ENCODE results near the gene MOB1A.
"Not testable (repeated sequence)": the region's sequence is repeated elsewhere in the genome, so short reads cannot be mapped to it uniquely, and the experiment has no call there.

MOB1A gene

DNA sequence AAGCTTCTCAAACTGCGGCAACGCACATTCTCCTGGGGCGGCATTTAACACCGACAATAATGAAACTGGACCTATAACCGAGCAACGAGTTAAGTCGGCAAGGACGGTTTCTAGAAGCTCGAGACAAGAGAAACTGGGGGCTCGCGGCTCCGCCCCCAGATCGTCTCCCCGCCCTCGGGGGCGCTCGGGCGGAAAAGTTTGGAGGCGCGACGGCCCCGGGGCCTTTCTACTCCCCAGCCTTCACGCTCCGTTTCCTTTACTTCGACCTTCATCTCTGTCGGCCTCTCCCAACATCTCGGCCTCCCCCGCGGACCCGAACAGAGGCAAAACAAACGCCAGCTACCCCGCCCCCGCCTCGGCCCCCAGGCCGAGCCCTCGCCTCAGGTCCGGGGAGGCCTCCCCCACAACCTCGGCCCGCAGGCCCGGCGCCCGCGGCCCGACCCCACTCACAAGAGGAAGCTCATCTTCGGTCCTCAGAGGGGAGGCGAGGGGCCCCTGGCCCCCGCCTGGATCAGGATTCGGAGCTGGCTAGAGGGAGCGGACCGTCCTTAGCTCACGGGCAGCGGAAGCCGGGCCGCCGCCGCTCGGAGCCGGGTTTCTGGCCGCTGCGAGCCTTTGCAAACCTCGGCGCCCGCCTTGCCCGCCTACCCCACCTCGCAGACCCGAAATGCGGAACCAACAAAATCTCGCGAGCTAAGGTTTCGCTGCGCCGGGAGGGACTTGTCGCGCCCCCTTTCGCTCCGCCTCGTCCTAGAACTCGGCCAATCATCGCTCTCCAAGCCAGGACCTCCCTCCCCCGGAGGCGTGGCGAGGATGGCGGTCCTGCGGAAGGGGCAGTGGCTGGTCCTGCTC lies at the start of gene MOB1A:
Gene MOB1A, minus strand, starts transcription at position 669 of the 852 bp plus-strand sequence. Its CDS starts 205 bp downstream, at position 464.
- DNase-seq (ENCODE audit: low read depth, low spot score) = peak; percentile 88

DNA sequence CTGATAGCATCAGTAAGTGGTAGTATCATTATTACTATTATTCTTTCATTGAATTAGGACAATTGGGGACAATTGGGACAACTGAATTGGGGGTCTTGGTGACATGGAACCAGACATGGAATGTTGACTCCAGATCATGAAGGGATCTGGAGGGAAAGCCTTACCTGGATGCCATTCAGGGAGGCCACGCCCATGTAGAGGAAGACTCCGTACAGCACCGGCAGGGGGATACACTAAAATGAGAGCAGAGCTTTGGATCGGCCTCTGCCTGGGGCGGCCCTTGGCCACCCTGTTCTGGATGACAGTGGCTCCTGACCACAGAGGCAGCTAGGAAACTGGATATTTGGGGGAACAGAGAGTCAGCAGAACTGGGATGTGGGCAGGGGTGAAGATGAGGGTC lies 49.0 kb upstream of the MOB1A start:
- no peak for DNase-seq (ENCODE audit: low read depth, low spot score)

DNA sequence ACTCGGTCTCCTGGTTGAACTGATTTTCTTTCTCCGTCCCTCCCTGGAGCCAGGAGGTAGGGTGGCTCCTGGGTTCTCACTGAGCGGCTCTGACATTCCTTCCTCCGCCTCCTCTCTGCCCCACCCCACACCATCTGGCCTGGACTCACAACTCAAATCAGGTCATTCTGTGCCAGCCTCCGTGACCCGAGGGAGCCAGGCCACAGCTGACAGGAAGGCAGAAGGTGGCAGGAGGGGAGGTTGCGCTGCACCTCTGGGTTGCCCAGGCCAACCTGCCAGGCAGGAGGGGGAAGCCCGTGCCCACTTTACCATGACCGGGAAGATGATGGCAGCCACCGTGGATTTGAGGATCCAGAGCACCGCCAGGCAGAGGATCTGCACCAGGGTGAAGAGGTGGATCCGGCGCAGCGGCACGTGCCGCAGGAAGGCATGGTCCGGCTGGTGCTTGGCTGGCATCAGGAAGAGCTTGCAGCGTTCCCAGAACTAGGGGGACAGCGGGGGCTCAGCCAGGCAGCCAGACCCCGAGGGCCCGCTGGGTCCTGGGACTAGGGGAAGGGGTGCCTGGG lies 48.1 kb upstream of the MOB1A start:
- no peak for DNase-seq (ENCODE audit: low read depth, low spot score)

DNA sequence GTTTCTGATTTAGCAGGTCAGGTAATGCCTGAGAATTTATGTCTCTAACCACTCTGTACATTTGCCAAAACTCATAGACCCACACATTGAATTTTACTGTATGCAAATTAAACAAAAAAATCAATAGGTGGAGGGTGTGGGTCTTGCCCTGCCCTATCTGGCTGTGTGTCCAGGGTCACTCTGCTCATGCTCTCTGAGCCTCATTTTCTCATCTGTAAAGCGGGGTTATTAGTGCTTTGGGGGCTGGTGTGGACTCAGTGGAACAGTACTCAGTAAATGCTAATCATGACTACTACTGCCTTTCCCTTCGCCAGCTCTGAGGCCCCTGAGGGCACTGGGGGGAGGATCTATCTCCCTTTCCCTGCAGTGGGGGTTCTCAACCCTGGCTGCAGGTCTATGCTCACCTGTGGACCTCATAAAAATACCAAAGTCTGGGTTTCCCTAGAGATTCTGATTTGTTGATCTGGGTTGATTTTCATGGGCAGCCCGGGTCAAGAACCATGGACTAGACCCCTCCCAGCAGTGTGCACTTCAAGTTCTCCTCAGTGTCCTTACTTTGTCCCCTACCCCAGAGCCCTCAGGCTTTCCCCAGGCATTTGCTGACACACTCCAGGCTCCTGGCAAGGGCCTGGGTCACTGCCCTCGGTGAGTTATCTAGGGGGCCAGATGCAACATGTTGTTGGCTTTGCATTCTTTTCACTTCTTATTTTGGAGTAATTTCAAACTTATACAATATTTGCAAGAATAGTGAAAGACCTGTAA lies 47.2 kb upstream of the MOB1A start:
- DNase-seq (ENCODE audit: low read depth, low spot score) = no peak

DNA sequence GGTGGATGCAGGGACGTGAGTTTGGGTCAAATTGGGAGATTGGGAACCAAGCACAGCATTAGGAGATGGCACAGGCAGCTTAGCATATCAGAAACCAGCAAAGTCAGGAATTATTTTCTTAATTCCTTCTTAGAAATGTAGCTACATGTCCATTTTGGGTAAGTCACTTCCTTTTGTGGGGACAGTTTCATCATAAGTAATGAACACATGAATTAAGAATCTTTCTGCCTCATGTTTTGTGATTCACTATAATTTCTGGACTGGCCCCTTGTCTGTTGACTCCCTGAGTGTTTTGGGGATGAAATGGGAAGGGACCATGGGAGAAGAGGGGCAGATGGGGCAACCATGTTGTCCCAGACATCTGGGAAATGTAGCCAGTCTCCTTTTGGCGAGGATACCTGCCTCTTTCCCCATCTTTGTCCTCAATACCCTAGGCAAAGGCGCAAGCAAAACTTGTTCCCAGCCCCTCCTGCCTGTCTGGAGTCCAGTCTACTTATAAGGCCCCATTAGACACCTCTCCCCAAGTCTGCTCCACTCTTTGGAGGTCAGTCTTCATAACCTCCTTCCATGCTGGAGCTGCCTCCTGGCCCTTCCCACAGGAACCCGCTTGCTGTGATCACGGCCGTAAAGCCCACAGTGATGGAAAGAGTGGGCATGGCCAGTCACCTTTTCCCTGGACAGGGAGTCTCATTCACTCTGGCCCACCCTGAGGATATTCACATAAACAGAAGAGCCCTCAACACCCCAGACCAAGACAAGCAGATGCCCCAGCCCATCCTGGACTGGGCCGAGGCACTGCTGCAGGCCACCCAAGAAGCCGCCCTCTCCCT lies 45.5 kb upstream of the MOB1A start:
- no peak for DNase-seq (ENCODE audit: low read depth, low spot score)

DNA sequence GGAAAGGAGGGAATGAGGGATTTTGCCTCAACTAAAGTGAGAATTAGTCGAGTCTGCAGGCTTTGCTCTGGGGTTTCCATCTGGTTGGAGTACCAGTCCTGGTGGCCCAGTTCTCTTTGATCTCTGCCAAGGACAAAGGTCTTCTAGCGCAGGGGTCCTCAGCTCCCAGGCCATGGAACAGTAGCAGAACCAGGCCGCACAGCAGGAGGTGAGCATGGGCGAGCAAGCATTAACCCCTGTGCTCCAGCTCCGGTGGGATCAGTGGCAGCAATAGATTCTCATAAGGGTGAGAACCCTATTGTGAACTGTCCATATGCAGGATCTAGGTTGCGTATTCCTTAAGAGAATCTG lies 43.6 kb upstream of the MOB1A start:
- no peak for DNase-seq (ENCODE audit: low read depth, low spot score)

DNA sequence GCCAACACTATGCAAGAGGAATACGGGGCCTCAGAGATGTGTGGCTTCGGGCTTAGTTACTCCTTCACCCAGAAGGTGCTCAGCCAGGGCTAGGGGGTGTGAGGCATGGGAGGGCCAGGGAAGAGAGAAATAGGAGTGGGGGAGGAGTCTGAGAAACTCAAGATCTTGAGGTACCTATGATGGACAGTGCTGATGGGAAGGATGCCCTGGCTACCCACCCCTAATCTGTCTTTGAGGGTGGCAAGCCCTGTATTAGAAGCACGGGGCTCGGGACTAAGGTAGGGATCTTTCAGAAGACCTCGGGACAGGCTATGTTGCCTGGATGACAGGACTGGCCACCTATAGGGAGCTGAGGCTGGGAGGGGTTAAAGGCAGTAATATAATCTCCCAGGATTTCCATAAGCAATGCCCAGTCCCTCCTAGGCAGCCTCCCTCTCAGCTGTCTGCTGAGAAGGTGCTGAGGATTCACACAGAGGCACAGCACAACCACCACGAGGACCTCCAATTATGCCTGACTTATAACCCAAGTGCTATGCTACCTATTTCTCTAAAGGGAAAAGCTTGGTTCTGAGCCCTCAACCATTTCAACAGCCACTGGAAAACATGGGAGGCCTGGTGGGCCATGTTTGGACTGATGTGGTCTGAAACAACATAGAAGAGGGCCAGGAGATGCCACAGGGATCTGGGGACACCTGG lies 43.1 kb upstream of the MOB1A start:
- no peak for DNase-seq (ENCODE audit: low read depth, low spot score)

DNA sequence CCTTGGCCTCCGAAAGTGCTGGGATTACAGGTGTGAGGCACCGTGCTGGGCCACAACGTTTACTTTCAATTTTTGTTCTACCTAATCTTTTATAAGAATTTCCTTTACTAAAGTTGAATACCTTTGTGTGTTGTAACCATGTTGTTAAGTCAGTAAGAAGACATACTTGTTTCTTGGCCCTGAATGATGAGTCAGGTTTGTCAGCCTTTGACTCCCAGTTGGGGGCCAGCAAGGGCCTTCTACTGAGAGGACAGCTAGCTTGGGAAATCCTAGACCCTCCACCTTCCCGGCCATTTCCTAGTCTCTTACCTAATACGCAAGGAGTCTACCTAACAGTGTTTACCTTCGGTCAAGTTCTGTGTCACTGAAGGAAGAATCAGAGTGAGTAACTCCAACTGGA lies 42.4 kb upstream of the MOB1A start:
- DNase-seq (ENCODE audit: low read depth, low spot score) = no peak

DNA sequence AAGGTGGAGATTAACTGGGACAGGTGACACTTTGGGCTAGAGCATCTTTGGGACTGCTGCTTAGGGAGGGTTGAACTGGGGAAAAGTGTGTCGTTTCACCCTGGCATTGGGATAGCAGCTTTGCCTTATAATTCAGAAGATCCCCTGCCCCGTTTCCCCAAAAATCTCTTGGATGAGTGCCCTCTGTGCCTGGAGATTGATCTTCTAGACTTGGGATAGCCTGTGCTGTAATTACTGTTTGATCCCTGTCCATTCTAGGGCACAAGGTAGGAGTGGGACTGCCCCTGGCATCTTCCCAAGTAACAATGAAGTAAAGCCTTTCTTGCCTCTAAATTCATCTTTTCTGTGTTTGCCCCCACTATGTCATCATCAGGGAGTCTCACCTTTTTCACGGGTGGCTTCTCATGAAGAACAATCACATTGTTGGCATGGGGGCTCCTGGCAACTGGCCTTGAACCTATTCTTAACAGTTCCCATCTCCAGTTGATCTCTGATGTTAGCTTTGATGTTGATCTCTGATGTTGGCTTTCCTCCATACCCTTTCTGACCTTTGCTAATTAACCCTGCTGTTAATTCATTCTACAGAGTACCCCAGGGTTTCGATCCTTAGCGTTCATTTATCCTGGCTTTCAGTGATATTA lies 41.3 kb upstream of the MOB1A start:
- no peak for DNase-seq (ENCODE audit: low read depth, low spot score)

DNA sequence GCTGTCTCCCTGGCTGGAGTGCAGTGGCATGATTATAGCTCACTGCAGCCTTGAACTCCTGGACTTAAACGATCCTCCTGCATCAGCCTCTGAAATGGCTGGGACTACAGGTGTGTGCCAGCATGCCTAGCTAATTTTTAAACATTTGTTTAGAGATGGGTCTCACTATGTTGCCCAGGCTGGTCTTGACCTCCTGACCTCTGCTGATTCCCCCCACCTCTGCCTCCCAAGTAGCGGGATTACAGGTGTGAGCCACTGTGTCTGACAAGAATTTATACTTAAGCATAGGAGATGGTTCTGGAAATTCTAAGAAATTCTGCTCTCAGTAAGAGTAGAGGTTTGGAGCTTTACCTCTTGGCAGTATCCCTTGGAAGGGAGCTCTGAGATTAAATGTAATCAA lies 38.0 kb upstream of the MOB1A start:
- no peak for DNase-seq (ENCODE audit: low read depth, low spot score)

DNA sequence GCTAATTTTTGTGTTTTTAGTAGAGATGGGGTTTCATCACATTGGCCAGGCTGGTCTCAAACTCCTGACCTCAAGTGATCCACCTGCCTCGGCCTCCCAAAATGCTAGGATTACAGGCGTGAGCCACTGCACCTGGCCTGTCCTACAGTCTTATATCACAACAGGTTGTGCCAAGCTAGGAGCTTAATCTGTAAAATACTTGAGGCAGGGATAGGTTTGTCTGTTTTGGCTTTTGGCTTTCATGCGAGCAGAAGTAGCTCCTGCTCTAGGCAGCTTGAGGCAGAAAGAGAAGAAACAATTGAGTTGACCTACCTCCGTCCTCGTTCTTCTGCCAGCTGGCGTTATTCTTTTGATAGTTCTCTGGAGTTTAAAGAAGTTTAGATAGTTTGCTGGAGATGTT lies 37.1 kb upstream of the MOB1A start:
- DNase-seq (ENCODE audit: low read depth, low spot score) = not testable (repeated sequence)

DNA sequence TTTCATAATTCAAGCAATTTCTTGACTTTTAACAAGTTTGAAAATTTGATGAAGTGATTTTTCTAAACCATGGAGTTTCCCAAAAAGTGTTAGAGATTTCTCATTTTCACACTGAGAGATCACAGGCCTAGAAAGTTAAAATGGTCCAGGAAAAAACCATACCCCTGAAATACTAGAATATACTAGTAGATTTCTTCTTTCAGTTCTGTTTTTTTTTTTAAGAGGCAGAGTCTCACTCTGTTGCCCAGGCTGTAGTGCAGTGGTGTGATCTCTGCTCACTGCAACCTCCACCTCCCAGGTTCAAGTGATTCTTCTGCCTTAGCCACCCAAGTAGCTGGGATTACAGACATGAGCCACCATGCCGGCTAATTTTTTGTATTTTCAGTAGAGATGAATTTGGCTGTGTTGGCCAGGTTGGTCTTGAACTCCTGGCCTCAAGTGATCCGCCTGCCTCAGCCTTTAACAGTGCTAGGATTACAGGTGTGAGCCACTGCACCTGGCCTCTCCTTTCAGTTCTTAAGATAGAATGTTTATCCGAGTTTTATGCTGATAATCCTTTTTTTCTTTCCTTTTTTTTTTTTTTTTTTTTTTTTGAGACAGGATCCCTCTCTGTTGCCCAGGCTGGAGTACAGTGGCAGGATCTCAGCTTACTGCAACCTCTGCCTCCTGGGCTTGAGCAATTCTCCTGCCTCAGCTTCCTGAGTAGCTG lies 34.2 kb upstream of the MOB1A start:
- DNase-seq (ENCODE audit: low read depth, low spot score) = no peak

DNA sequence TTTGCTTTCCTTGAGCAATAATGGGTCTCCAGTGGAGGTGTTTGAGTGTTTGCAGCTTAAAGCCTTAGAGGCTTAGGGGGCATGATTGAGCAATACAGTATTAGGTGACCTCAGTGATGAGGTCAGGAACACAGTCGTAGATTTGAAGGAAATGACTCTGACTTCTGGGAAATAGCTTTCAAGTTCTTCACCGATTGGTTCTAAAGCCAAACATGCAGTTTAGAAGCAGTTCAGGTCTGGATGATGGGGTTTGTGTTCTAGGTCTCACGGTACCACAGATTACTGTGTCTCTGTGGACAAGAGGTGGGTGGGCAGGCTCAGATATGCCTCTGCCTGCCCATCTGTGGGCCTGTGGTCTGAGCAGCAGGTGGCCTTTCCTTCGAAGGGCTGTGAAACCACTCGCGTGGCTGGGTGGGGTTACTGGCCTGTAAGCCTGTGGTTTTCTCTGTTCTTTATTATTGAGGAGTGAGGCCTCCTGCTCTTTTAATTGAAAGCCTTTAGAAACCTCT lies 27.6 kb upstream of the MOB1A start:
- no peak for DNase-seq (ENCODE audit: low read depth, low spot score)

DNA sequence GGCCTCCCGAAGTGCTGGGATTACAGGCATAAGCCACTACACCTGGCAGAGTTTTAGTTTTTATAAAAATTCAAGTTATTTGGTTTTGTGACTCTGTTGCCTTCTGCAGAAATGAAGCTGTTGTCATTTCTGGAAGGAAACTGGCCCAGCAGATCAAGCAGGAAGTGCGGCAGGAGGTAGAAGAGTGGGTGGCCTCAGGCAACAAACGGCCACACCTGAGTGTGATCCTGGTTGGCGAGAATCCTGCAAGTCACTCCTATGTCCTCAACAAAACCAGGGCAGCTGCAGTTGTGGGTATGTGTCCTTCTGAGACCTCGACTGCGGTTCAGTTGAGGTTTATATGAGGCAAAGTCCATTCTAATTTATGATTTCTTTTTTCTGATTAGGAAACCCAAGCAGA lies 26.9 kb upstream of the MOB1A start:
- DNase-seq (ENCODE audit: low read depth, low spot score) = no peak

DNA sequence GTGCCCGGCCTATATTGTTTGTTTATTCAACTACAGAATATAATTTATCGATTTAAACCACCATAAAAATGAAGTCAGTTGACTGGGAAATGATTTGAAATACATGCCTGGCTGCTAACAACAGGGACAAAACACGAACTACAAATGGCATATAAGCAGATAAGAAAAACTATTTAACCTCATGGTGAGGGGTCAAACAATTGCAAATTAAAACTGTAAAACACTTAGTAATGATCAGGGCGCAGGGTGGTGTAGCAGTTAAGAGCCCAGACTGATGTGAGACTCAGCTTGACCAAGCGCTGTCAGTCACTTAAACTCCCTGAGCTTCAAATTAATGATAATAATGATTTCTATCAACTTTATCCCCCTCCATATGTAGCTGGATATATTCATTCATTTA lies 26.4 kb upstream of the MOB1A start:
- DNase-seq (ENCODE audit: low read depth, low spot score) = no peak

DNA sequence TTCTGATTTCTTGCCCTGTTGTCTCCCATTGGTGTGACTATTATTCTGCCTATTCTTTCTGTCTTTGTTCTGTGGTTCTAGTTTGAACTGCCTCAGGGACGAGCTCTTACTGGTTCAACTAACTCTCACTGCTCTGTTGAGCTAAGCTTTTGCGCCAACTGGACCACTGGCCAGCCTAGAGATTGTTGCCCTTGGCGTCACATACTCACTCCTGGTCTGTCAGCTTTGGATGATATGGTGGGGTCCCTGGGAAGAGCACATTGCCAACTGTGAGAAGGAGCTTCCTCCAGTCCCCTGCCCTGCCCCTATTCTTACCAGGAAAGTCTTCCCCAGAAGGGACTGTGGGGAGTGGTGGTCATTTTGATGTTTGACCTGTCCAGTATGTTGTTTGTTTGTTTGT lies 25.8 kb upstream of the MOB1A start:
- DNase-seq (ENCODE audit: low read depth, low spot score) = no peak

DNA sequence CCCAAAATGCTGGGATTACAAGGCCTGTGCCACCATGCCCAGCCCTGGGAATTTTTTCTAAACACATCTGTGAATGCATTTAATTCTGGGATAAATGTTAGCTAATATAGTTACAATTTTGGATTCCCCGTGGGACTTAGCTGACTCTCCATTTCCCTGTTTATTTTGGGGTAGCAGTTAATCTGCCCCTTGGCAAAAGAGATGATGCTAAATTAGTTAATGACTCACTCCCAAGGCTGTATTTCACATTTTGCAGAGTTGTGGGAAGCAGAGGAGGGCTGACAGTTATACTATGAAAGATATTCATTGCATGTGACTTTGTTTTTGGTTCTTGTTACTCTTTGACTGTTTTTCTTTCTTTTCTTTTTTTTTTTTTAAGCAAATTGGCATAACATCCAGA lies 22.9 kb upstream of the MOB1A start:
- no peak for DNase-seq (ENCODE audit: low read depth, low spot score)

DNA sequence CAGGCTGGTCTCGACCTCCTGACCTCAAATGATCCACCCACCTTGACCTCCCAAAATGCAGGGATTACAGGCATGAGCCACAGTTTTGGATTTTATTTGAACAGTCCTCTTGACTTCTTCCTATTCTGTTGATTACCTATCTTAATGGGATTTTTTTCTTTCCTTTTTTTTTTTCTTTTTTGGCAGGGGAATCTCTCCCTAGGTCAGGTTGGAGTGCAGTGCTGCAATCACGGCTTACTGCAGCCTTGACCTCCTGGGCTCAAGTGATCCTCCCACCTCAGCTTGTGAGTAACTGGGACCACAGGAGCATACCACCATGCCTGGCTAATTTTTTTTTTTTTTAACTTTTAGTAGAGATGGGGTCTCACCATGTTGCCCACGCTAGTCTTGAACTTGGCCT lies 22.5 kb upstream of the MOB1A start:
- no peak for DNase-seq (ENCODE audit: low read depth, low spot score)

DNA sequence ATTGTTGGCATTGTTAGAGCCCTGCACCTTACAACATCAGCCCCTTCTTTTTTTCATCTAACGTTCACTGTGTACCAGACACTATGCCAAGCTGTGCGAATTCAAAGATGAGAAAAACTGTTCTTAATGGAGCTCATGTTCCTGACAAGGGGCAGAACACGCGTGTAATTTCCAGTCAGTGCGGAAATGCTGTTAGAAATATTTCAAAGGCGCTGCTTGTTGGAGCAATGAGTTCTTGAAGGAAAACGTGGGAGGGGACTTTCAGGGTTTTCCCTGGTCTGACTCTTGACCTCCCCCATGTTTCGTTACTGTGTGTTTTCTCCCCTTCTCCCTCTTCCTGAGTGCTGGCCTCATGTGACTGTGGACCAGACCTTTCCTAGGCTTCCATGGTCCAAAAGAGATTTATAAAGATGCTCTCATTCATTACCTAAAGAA lies 21.2 kb upstream of the MOB1A start:
- no peak for DNase-seq (ENCODE audit: low read depth, low spot score)

DNA sequence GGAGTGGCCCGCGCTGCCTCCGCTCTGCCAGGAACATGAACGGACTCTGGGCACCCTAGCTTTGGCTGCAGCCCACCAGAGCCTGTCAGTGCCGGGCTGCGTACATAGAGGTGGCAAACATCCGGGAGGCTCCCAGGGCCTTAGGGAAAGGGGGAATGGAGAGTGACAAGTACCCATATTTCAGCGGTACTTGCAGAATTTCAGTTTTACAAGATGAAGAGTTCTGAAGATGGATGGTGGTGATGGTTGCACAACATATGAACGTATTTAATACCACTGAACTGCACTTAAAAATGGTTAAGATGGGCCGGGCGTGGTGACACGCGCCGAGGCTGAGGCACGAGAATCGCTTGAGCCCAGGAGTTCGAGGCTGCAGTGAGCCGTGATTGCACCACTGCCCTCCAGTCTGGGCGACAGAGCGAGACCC lies 20.6 kb upstream of the MOB1A start:
- no peak for DNase-seq (ENCODE audit: low read depth, low spot score)

Data from iPS DF 19.7 (cell line).